Aorta (tissue), 5 donors: ENCODE data around the gene TPST2. TPM values are rescaled to one million over a fixed set of nuclear protein-coding genes. Genes with fewer than 3 reads are reported as not detected.
A peak's percentile ranks its signal among the peaks of the same experiment; 100 is the strongest.

Experiments
- ATAC-seq: fragments of 200-7000 bp; cut with Tn5 transposase; one replicate; pipeline ENCODE4 v1.9.1; 2022; ENCODE audit warnings: moderate library complexity; ENCODE audit not compliant: low FRiP score
- DNase-seq, 2 donors: peaks; one replicate each; pipeline ENCODE4 v3.0.0-alpha.2; 2020
- H3K27ac ChIP-seq, 2 donors: one replicate each; pipeline ENCODE4 v1.5.1; 2013; ENCODE audit warnings: low read length in 2 of 2, mild to moderate bottlenecking in 2 of 2, moderate library complexity in 2 of 2, control low read depth in 1 of 2, inconsistent platforms in 1 of 2, low read depth in 1 of 2
- H3K27me3 ChIP-seq, 2 donors: one replicate each; pipeline ENCODE4 v1.6.1; 2013; ENCODE audit warnings: control low read depth in 1 of 2, low read length in 1 of 2, mild to moderate bottlenecking in 1 of 2, moderate library complexity in 1 of 2; ENCODE audit not compliant: insufficient read depth in 2 of 2, control insufficient read depth in 1 of 2
- H3K36me3 ChIP-seq, 2 donors: one replicate each; pipeline ENCODE4 v1.6.1; 2013; ENCODE audit warnings: control low read depth in 1 of 2, low read length in 1 of 2, mild to moderate bottlenecking in 1 of 2; ENCODE audit not compliant: insufficient read depth in 2 of 2, control insufficient read depth in 1 of 2
- H3K4me1 ChIP-seq, 2 donors: one replicate each; pipeline ENCODE4 v1.6.1; 2013; ENCODE audit warnings: low read length in 2 of 2, control low read depth in 1 of 2, mild to moderate bottlenecking in 1 of 2, moderate library complexity in 1 of 2; ENCODE audit not compliant: insufficient read depth in 2 of 2, control insufficient read depth in 1 of 2
- H3K4me3 ChIP-seq, 2 donors: one replicate each; pipeline ENCODE4 v1.5.1; 2013; ENCODE audit warnings: low read length in 2 of 2, control low read depth in 1 of 2, mild to moderate bottlenecking in 1 of 2
- H3K9me3 ChIP-seq: one replicate; pipeline ENCODE4 v1.6.1; 2013; ENCODE audit warnings: mild to moderate bottlenecking, low read length; ENCODE audit not compliant: control insufficient read depth
- WGBS, 2 donors: extraction: QIAGEN DNeasy Blood & Tissue Kit; methylation state at CpG; one replicate each; pipeline ENCODE4 v1.1.7; 2013; 5-methylcytosine and 5-hydroxymethylcytosine counted together
- intact Hi-C, 2 donors: fragments of 100-400 bp; cut with DNase I; formaldehyde crosslinking; loops; one replicate each; pipeline versions ENCODE4 v1.14.2 to v1.15.0; 2022
- polyA plus RNA-seq, 2 donors: library from polyadenylated mRNA; stranded (reverse); fragments of 200-250 nt; gene quantifications; one replicate each; pipeline ENCODE4 v1.2.3, GENCODE V29; 2013
- total RNA-seq, 2 donors: library from RNA; stranded (reverse); fragmentation: NEBNext Ultra II Directional; extraction: Animal tissue kit (Norgen Biotek cat#: 25700); gene quantifications; one replicate each; pipeline ENCODE4 v1.2.1, GENCODE V29; 2021
- donor health status: healthy with polysubstance abuse.
- donor health status: Bipolar disorder and iron deficiency.
- donor health status: DM: no; HTN: no; CAD: no.
- donor health status: DM: no; HTN: no; CAD: no.
- donor health status: DM: yes; HTN: yes; CAD: no.

TPST2 gene
- total and polyA plus RNA-seq, 4 donors: 10.8 to 26.7 (median 18.4) TPM

DNA sequence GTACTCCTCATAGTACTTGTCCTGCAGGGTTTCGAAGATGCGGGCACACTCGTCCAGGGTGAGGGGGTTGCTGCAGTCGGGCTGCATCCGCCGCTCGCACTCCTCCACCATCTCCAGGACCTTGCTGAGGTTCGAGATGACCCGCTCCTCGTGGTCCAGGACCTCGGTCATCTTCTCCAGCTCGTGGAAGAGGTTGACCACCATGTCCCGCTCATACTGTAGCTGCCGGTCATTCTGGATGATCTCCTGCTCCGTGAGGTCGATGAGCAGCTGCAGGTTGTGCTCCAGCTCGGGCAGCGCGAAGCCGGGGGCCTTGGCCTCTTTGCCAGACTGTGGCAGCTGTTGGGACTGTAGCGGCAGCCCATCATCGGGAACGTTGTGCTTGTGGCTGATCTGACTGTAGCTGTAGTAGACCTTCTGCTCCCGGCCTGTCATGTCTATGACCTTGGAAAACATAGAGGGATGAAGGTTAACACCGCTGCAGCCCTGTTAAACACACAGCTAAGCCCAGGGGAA, 90.7 kb downstream of the TPST2 start:
- no peaks in the 10 kb centered on the region for H3K27me3 ChIP-seq
- intact Hi-C loops: no loop called here
- peak; percentile 22 for ATAC-seq
- H3K4me3 ChIP-seq: no peak overlapping the region
- peaks cover 4 to 22% of the 10 kb centered on the region in 2 donors for H3K36me3 ChIP-seq
- 91 to 92% methylated on average over 25 of the region's 25 CpGs for WGBS, 2 donors
- no peak overlapping the region for H3K27ac ChIP-seq
- H3K9me3 ChIP-seq: no peaks in the 10 kb centered on the region
- DNase-seq: no peak
- H3K4me1 ChIP-seq: no peaks in the 10 kb centered on the region

DNA sequence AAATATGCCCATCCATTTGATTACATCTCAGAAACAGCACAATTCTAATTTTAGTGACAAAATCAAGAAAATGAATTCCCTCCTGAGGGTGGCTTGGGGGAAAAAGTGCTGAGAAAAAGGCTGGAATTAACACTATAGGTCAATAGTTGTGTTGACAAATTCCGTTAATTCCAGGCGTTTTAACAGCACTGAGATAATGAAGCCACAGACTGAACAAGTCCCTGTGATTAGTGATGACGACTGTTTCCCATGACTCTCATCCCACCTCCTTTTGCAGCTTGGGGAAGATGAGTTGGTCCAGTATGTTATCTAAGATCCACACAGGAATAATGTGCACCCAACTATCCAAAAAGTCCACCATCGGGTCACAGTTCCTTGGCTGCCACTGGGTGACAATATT, 93.5 kb downstream of the TPST2 start:
- Histone ChIP-seq H3K9me3 (no peaks in the 10 kb centered on the region), H3K36me3 (peaks cover 3 to 17% of the 10 kb centered on the region in 2 donors), H3K4me1 (no peaks in the 10 kb centered on the region), H3K27ac (no peak overlapping the region), H3K27me3 (no peaks in the 10 kb centered on the region), H3K4me3 (no peak overlapping the region)
- intact Hi-C loops: no loop called here
- no peak for DNase-seq
- ATAC-seq: no peak
- 78 to 79% methylated on average over 4 of the region's 4 CpGs for WGBS, 2 donors

DNA sequence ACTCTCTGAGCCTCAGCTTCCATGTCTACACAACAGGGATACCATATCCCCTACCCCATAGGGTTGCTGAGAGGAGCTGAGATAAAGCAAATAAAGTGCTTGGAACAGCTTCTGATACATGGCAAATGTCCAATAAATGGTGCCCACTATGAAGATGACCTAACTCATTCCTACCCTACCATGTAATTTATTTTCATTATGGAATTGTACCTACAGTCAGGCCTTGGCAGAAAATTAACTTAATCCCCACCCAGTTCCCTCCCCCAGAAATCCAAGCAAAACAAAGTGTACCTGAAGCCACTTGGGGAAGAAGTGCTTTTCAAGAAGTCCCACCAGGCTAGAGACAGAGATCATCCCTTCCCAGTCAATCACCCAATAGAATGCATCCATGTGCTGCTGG, 95.4 kb downstream of the TPST2 start:
- Histone ChIP-seq H3K36me3 (peaks cover 3 to 21% of the 10 kb centered on the region in 2 donors), H3K27me3 (no peaks in the 10 kb centered on the region), H3K4me3 (no peak overlapping the region), H3K27ac (no peak overlapping the region), H3K4me1 (no peaks in the 10 kb centered on the region), H3K9me3 (no peaks in the 10 kb centered on the region)
- DNase-seq (no peak), ATAC-seq (no peak)
- intact Hi-C loops: no loop called here

DNA sequence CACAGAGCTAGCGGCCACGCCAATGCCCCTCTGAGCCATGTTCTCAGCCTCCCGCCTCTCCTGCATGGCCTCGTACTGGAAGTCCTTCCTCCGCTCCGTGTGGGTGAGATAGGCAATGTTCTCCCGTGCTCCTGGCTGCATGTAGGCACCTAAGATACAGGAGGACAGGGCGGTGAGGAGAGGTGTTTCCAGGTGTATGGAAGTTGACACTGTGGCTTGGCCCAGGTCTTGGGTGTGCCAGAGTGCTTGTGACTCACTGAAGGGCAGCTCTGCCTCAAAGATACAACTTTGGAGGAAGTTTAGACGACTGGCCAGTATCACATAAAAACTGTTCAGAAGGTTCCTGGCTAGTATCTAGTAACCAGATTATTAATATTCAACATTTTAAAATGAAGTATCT, 97.7 kb downstream of the TPST2 start:
- intact Hi-C loops: no loop called here
- 89 to 91% methylated on average over 9 of the region's 9 CpGs for WGBS, 2 donors

DNA sequence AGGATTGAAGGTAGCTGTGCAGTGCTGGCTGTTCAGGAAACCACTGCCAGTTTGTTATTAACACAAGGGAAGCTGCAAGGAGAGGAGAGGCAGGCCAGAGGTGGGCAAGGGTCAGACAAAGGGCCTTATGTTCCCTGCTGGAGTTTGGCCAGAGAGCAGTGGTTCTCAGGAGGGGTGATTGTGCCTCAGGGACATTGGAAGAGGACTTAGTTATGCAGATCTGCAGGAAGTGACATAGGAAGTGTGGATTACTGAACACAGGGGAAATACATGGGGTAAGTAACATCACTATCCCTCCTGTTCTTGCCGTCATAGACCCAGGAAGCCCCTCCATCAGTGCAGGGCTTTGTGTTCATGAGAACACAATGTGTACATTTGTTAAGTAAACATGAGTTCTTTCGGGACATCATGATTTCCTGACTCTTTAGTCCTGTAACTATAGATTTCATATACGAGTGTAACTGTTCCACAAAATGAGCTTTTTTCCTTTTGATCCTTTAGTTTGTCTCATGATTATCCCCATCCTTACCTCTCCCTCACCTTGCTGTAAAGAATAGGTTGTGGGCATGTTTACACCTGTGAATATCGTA, 100.4 kb downstream of the TPST2 start:
- Histone ChIP-seq H3K4me1 (peaks cover 0 to 4% of the 10 kb centered on the region in 2 donors), H3K4me3 (no peak overlapping the region), H3K27ac (no peak overlapping the region), H3K27me3 (no peaks in the 10 kb centered on the region), H3K36me3 (peaks cover 3 to 16% of the 10 kb centered on the region in 2 donors), H3K9me3 (no peaks in the 10 kb centered on the region)
- DNase-seq: no peak
- 75 to 78% methylated on average over 4 of the region's 4 CpGs for WGBS, 2 donors
- intact Hi-C loops: no loop called here
- no peak for ATAC-seq

More for the DNA sequence above, 97.7 kb downstream of the TPST2 start:
- ATAC-seq: no peak
- H3K4me3 ChIP-seq: no peak overlapping the region
- peaks cover 3 to 23% of the 10 kb centered on the region in 2 donors for H3K36me3 ChIP-seq
- no peaks in the 10 kb centered on the region for H3K9me3 ChIP-seq
- no peak for DNase-seq
- no peaks in the 10 kb centered on the region for H3K27me3 ChIP-seq
- H3K27ac ChIP-seq: no peak overlapping the region
- no peaks in the 10 kb centered on the region for H3K4me1 ChIP-seq

DNA sequence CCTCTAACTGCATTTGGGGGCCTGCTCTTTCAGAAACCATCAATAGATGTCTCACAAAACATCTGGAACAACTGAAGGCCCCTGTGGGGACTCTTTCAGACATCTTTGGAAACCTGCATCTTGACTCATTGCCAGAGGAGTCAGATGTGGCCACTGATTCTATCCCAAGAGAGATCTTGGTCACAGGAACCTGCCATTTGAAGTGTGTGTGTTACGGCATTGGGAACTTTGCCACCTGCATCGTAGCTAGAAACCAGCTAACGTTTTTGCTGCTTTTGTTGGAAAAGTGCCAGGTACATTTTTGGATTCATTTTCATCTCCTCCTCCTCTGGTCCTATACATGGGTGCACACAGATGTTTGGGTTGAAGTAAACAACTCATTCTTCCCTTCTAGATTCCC, 101.9 kb downstream of the TPST2 start:
- H3K4me3 ChIP-seq: no peak overlapping the region
- no peaks in the 10 kb centered on the region for H3K9me3 ChIP-seq
- intact Hi-C loops: no loop called here
- peaks cover 2 to 4% of the 10 kb centered on the region in 2 donors for H3K4me1 ChIP-seq
- DNase-seq (no peak), ATAC-seq (no peak)
- WGBS, 2 donors: 12 to 16% methylated on average over 3 of the region's 3 CpGs
- H3K36me3 ChIP-seq: peaks cover 3 to 14% of the 10 kb centered on the region in 2 donors
- no peaks in the 10 kb centered on the region for H3K27me3 ChIP-seq
- no peak overlapping the region for H3K27ac ChIP-seq

DNA sequence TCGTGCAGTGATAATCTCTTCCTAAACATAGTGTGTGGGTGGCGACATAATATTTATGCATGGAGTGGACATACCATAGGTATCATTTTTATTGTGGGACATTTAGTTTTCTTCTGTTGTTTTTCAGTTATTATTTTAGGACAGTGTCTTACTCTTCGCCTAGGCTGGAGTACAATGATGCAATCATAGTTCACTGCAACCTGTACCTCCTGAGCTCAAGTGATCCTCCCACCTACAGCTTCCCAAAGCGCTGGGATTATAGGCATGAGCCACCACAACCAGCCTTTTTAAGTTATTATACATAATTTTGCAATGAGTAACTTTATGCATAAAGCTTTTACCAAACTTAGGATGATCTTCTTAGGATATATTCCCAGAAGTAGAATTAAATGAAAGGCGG, 103.5 kb downstream of the TPST2 start:
- intact Hi-C loops: no loop called here
- peaks cover 2 to 4% of the 10 kb centered on the region in 2 donors for H3K4me1 ChIP-seq
- ATAC-seq (no peak), DNase-seq (no peak)
- H3K4me3 ChIP-seq: no peak overlapping the region
- H3K9me3 ChIP-seq: no peaks in the 10 kb centered on the region
- H3K27me3 ChIP-seq: no peaks in the 10 kb centered on the region
- WGBS, 2 donors: 77 to 81% methylated on average over 5 of the region's 5 CpGs
- peaks cover 0 to 10% of the 10 kb centered on the region in 2 donors for H3K36me3 ChIP-seq
- H3K27ac ChIP-seq: no peak overlapping the region

DNA sequence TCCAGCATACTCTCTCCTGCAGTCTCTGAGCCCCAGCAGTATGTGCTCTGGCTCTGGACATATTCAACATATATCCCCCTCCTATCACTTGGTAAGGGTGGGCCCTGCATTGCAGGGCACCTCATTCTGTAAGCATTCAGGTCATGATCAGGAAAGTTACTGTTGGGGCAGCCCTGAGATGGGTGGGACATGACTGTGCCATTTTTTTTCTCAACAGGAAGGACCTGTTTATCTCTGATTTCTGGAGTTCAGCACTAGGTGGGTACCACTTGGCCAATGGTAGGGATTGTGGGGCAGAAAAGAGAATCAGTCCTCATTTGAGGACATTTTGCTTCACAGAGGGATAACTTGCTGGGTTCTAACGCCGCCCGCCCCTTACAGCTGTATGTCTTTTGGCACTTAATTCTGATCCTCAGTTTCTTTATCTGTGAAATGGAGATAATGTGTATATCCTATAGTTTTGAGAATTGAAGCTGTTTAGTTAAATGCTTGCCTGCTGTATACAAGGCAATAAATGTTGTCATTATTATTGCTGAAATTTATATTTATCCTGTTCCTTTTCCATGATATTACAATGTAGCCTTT, 104.0 kb downstream of the TPST2 start:
- Histone ChIP-seq H3K27me3 (no peaks in the 10 kb centered on the region), H3K9me3 (no peaks in the 10 kb centered on the region), H3K4me1 (peaks cover 2 to 4% of the 10 kb centered on the region in 2 donors), H3K36me3 (peaks cover 0 to 9% of the 10 kb centered on the region in 2 donors), H3K4me3 (no peak overlapping the region), H3K27ac (no peak overlapping the region)
- DNase-seq (no peak), ATAC-seq (no peak)
- intact Hi-C loops: no loop called here
- 53 to 74% methylated on average over 3 of the region's 3 CpGs for WGBS, 2 donors

DNA sequence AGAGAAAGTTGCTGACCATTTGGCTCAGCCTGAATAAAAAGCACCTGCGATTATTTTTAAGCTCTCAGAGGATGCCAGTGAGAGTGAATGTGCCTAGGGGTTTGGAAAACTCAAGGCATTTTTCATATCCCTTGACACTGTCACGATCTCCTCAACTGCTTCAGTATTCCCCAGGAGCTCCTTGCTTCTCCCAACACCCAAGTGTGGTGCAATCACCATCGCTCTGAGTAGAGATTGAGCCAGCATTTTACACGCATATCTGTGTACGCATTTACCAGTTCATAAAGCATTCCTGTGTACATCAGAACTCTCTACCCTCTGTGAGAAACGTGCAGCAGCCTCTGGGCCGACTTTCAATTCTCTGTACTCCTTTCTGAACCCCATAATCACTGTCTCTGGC, 104.9 kb downstream of the TPST2 start:
- DNase-seq: no peak
- intact Hi-C loops: no loop called here
- no peak overlapping the region for H3K4me3 ChIP-seq
- ATAC-seq: no peak
- 47 to 48% methylated on average over 7 of the region's 7 CpGs for WGBS, 2 donors
- H3K4me1 ChIP-seq: peaks cover 2 to 4% of the 10 kb centered on the region in 2 donors
- H3K36me3 ChIP-seq: peaks cover 0 to 9% of the 10 kb centered on the region in 2 donors
- H3K9me3 ChIP-seq: no peaks in the 10 kb centered on the region
- peak overlapping the region in 1 of 2 donors; percentile 17 for H3K27ac ChIP-seq
- no peaks in the 10 kb centered on the region for H3K27me3 ChIP-seq
